ENCODE measurements around the gene SHOC1. TPM values are rescaled to one million over a fixed set of nuclear protein-coding genes. Genes with fewer than 3 reads are reported as not detected.

The SHOC1 gene
- total RNA-seq, 1 experiment from 2014 or later, result 1.1 TPM

DNA sequence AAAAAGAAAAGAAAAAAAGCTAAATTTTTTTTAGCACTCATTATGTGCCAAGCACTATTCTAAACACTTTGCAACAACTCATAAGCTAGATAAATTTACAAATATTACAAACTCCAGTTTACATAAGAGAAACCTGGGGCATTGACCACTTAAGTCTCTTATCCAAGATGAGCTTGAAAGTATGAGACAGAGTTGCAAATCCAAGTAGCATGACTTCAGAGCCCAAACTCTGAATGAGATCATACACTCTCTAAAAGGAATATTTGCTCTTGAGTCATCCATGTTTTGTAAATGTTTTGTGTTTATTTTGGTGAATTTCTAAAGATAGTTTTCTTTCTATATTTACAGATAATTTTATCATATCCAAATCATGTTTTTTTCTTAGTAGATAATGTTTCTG, 4.0 kb upstream of the SHOC1 start:
- no peak overlapping the region for H3K4me3 ChIP-seq (replicated peaks in 1 of 2; ENCODE audit: low read depth in 1 of 2, low read length in 2 of 2)
- no peaks in the 10 kb centered on the region for H3K9me3 ChIP-seq (ENCODE audit: control insufficient read depth in 1 of 2, insufficient read depth in 1 of 2, low read depth in 1 of 2, low read length in 2 of 2)
- no peak overlapping the region for H3K4me2 ChIP-seq (ENCODE audit: low read length)
- H2AFZ ChIP-seq (ENCODE audit: low read depth, low read length, poor library complexity, severe bottlenecking), result no peak overlapping the region
- no peaks in the 10 kb centered on the region for H4K20me1 ChIP-seq (ENCODE audit: insufficient read depth)
- intact Hi-C loops (cut with micrococcal nuclease), result no loop called here
- H3K79me2 ChIP-seq (ENCODE audit: insufficient read depth, low read length), result peaks cover 3% of the 10 kb centered on the region; the same call in 1 of the 2 replicates
- no peak overlapping the region for H3K27ac ChIP-seq (ENCODE audit: low read depth, low read length)
- no peaks in the 10 kb centered on the region for H3K9me2 ChIP-seq (ENCODE audit: insufficient read depth)
- DNase-seq (ENCODE audit: low read depth, low spot score) (no peak), ATAC-seq (no peak)
- H3K9ac ChIP-seq (ENCODE audit: low read length), result no peak overlapping the region
- H3K27me3 ChIP-seq (ENCODE audit: insufficient read depth, low read length), result no peaks in the 10 kb centered on the region
- ChIA-PET RAD21 (ENCODE audit: low non-redundant PET in 1 of 2, low total read pairs in 2 of 2, uncharacterized antibody in 2 of 2, unreplicated experiment in 2 of 2) (no interaction called here), POLR2A (no interaction called here), CTCF (no interaction called here)
- H3K36me3 ChIP-seq (ENCODE audit: control insufficient read depth in 1 of 2, insufficient read depth in 2 of 2, low read length in 2 of 2), result no peaks in the 10 kb centered on the region
- peaks cover 0 to 8% of the 10 kb centered on the region in 2 experiments; a peak in 2 of 4 replicates for H3K4me1 ChIP-seq (ENCODE audit: control insufficient read depth in 1 of 2, insufficient read depth in 2 of 2, low read length in 2 of 2)
- no peak for TF ChIP-seq SP1 (IDR thresholded peaks at IDR 0.05; ENCODE audit: low read depth)
- TF ChIP-seq, protein P1, sequence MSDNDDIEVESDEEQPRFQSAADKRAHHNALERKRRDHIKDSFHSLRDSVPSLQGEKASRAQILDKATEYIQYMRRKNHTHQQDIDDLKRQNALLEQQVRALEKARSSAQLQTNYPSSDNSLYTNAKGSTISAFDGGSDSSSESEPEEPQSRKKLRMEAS (IDR thresholded peaks at IDR 0.05), result no peak
- no peak for TF ChIP-seq ZNF274 (IDR thresholded peaks at IDR 0.05; ENCODE audit: low read depth, low read length)
- no peak for TF ChIP-seq YY1 (IDR thresholded peaks at IDR 0.05; ENCODE audit: extremely low read depth, insufficient replicate concordance, low read depth, low read length)
- TF ChIP-seq, protein P2, sequence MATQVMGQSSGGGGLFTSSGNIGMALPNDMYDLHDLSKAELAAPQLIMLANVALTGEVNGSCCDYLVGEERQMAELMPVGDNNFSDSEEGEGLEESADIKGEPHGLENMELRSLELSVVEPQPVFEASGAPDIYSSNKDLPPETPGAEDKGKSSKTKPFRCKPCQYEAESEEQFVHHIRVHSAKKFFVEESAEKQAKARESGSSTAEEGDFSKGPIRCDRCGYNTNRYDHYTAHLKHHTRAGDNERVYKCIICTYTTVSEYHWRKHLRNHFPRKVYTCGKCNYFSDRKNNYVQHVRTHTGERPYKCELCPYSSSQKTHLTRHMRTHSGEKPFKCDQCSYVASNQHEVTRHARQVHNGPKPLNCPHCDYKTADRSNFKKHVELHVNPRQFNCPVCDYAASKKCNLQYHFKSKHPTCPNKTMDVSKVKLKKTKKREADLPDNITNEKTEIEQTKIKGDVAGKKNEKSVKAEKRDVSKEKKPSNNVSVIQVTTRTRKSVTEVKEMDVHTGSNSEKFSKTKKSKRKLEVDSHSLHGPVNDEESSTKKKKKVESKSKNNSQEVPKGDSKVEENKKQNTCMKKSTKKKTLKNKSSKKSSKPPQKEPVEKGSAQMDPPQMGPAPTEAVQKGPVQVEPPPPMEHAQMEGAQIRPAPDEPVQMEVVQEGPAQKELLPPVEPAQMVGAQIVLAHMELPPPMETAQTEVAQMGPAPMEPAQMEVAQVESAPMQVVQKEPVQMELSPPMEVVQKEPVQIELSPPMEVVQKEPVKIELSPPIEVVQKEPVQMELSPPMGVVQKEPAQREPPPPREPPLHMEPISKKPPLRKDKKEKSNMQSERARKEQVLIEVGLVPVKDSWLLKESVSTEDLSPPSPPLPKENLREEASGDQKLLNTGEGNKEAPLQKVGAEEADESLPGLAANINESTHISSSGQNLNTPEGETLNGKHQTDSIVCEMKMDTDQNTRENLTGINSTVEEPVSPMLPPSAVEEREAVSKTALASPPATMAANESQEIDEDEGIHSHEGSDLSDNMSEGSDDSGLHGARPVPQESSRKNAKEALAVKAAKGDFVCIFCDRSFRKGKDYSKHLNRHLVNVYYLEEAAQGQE (IDR thresholded peaks at IDR 0.05; ENCODE audit: low read depth), result no peak
- TF ChIP-seq SIN3A (IDR thresholded peaks at IDR 0.05; ENCODE audit: low read depth), result no peak
- TF ChIP-seq ZFX (IDR thresholded peaks at IDR 0.05), result no peak
- TF ChIP-seq, protein P3, sequence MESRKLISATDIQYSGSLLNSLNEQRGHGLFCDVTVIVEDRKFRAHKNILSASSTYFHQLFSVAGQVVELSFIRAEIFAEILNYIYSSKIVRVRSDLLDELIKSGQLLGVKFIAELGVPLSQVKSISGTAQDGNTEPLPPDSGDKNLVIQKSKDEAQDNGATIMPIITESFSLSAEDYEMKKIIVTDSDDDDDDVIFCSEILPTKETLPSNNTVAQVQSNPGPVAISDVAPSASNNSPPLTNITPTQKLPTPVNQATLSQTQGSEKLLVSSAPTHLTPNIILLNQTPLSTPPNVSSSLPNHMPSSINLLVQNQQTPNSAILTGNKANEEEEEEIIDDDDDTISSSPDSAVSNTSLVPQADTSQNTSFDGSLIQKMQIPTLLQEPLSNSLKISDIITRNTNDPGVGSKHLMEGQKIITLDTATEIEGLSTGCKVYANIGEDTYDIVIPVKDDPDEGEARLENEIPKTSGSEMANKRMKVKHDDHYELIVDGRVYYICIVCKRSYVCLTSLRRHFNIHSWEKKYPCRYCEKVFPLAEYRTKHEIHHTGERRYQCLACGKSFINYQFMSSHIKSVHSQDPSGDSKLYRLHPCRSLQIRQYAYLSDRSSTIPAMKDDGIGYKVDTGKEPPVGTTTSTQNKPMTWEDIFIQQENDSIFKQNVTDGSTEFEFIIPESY (IDR thresholded peaks at IDR 0.05; ENCODE audit: extremely low read depth, insufficient replicate concordance, low read length), result no peak
- TF ChIP-seq TCF7L2 (IDR thresholded peaks at IDR 0.05; ENCODE audit: borderline replicate concordance, extremely low read depth, insufficient read depth, insufficient read length), result no peak
- no peak for TF ChIP-seq POLR2A (IDR thresholded peaks at IDR 0.05; ENCODE audit: borderline replicate concordance, extremely low read depth, insufficient read depth, insufficient read length)
- no peak for TF ChIP-seq SRF (IDR thresholded peaks at IDR 0.05; ENCODE audit: low read depth)
- TF ChIP-seq ELF1 (IDR thresholded peaks at IDR 0.05; ENCODE audit: borderline replicate concordance, low read depth), result no peak
- no peak for TF ChIP-seq POLR2AphosphoS5 (IDR thresholded peaks at IDR 0.05; ENCODE audit: low read depth, low read length)
- no peak for TF ChIP-seq EGR1 (IDR thresholded peaks at IDR 0.05; ENCODE audit: low read depth)
- TF ChIP-seq FOSL1 (IDR thresholded peaks at IDR 0.05; ENCODE audit: low read depth), result no peak
- no peak for TF ChIP-seq CBX3 (IDR thresholded peaks at IDR 0.05; ENCODE audit: low read depth)
- TF ChIP-seq, protein P4, sequence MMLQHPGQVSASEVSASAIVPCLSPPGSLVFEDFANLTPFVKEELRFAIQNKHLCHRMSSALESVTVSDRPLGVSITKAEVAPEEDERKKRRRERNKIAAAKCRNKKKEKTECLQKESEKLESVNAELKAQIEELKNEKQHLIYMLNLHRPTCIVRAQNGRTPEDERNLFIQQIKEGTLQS (IDR thresholded peaks at IDR 0.05), result no peak
- no peak for TF ChIP-seq EZH2 (IDR thresholded peaks at IDR 0.05)
- no TSS peak for BruUV-seq (replicated peaks)
